Smooth muscle cell (in vitro differentiated cells): Measurements from ENCODE around the gene MADCAM1. TPM values are rescaled to one million over a fixed set of nuclear protein-coding genes. Genes with fewer than 3 reads are reported as not detected.
A peak's percentile ranks its signal among the peaks of the same experiment; 100 is the strongest.

Source experiments
- DNase-seq: peaks from one replicate; lab custom pipeline; 2025; ENCODE audit not compliant: unreplicated experiment; lab: John Stamatoyannopoulos, UW
- H2AFZ ChIP-seq: fragments of 200-600 bp; sonication (generic); 2 replicates; pipeline ENCODE4 v1.6.0; 2016; ENCODE audit warnings: antibody characterized with exemption, low read depth, mild to moderate bottlenecking
- H3F3A ChIP-seq: fragments of 200-600 bp; sonication (generic); 2 replicates; pipeline ENCODE4 v1.6.0; 2017; ENCODE audit warnings: antibody characterized with exemption, low read depth
- H3K27ac ChIP-seq: fragments of 200-600 bp; sonication (generic); 2 replicates; pipeline ENCODE4 v1.5.1; 2016; ENCODE audit warnings: low read depth, mild to moderate bottlenecking
- H3K27me3 ChIP-seq: fragments of 200-600 bp; sonication (generic); 2 replicates; pipeline ENCODE4 v1.6.1; 2016; ENCODE audit warnings: low read depth, mild to moderate bottlenecking
- H3K36me3 ChIP-seq: fragments of 200-600 bp; sonication (generic); 2 replicates; pipeline ENCODE4 v1.5.1; 2016; ENCODE audit warnings: low read depth
- H3K4me1 ChIP-seq: fragments of 200-600 bp; sonication (generic); 2 replicates; pipeline ENCODE4 v1.5.1; 2016; ENCODE audit warnings: low read depth
- H3K4me2 ChIP-seq: fragments of 200-600 bp; sonication (generic); 2 replicates; pipeline ENCODE4 v1.6.0; 2016; ENCODE audit warnings: mild to moderate bottlenecking
- H3K4me3 ChIP-seq: fragments of 200-600 bp; sonication (generic); 2 replicates; pipeline ENCODE4 v1.5.1; 2016; ENCODE audit warnings: mild to moderate bottlenecking
- H3K79me2 ChIP-seq: fragments of 200-600 bp; sonication (generic); 2 replicates; pipeline ENCODE4 v1.6.0; 2016; ENCODE audit warnings: low read depth, mild to moderate bottlenecking
- H3K9ac ChIP-seq: fragments of 200-600 bp; sonication (generic); 2 replicates; pipeline ENCODE4 v1.6.0; 2016; ENCODE audit warnings: low read depth
- H3K9me3 ChIP-seq: fragments of 200-600 bp; sonication (generic); replicated peaks from 2 replicates; pipeline ENCODE4 v1.5.1; 2016; ENCODE audit warnings: low read depth
- H4K20me1 ChIP-seq: fragments of 200-600 bp; sonication (generic); 2 replicates; pipeline ENCODE4 v1.6.0; 2016; ENCODE audit warnings: low read depth
- CTCF ChIP-seq: fragments of 200-600 bp; sonication (generic); IDR thresholded peaks from 2 replicates; pipeline ENCODE4 v1.5.1; 2017; ENCODE audit warnings: borderline replicate concordance, mild to moderate bottlenecking, antibody characterized with exemption; ENCODE audit not compliant: insufficient read depth, poor library complexity, severe bottlenecking
- WGBS: methylation state at CpG from one replicate; pipeline ENCODE4 v1.1.7; 2016; ENCODE audit warnings: low lambda C conversion rate; 5-methylcytosine and 5-hydroxymethylcytosine counted together
- polyA plus RNA-seq: library from polyadenylated mRNA; unstranded; fragments of >200 nt; fragmentation: Nextera tagmentation; extraction: Ambion mirVana; gene quantifications from 2 replicates; pipeline ENCODE4 v1.2.1, GENCODE V29; 2016
- total RNA-seq: library from RNA; depleted of rRNA; stranded (reverse); fragments of >200 nt; gene quantifications from 2 replicates; pipeline ENCODE4 v1.2.3, GENCODE V29; 2014

Gene MADCAM1
- total and polyA plus RNA-seq, 2 experiments from 2014 or later, result not detected

DNA sequence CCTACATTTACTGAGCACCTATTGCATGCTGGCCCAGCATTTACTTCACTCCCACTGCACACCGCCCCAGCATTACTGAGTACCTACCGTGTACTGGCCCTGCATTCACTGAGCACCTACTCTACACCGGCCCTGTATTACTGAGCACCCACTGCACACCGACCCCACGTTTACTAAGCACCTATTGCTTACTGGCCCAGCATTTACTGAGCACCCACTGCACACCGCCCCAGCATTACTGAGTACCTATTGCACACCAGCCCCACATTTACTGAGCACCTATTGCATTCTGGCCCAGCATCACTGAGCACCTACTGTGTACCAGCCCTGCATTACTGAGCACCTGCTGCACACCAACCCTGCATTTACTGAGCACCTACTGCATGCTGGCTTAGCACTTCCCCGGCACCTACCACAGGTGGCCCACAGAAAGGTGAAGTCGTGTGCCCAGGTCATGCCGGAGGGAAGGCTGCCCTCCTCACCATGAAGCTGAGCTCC lies 17.9 kb downstream of the MADCAM1 start:
- no peak for TF ChIP-seq CTCF
- H3K4me3 ChIP-seq, result no peak overlapping the region
- H3K9ac ChIP-seq, result no peak overlapping the region
- H3K79me2 ChIP-seq, result peaks cover 2% of the 10 kb centered on the region
- H3F3A ChIP-seq, result peaks cover 9% of the 10 kb centered on the region
- 97% methylated on average over 9 of the region's 9 CpGs for WGBS
- no peaks in the 10 kb centered on the region for H3K27me3 ChIP-seq
- peaks cover 16% of the 10 kb centered on the region for H3K4me1 ChIP-seq
- no peaks in the 10 kb centered on the region for H4K20me1 ChIP-seq
- H3K27ac ChIP-seq, result no peak overlapping the region
- H2AFZ ChIP-seq, result no peak overlapping the region
- no peak overlapping the region for H3K4me2 ChIP-seq
- DNase-seq, result no peak
- no peaks in the 10 kb centered on the region for H3K9me3 ChIP-seq
- H3K36me3 ChIP-seq, result no peaks in the 10 kb centered on the region

GRCh38 chr19:517721-518597 lies 21.7 kb downstream of the MADCAM1 start:
- H3K4me1 ChIP-seq, result peaks cover 6% of the 10 kb centered on the region
- no CpG with 5 or more reads among the region's 10 CpGs for WGBS
- no peak overlapping the region for H3K4me2 ChIP-seq
- no peaks in the 10 kb centered on the region for H3K36me3 ChIP-seq
- peaks cover 4% of the 10 kb centered on the region for H3F3A ChIP-seq
- H3K9me3 ChIP-seq, result no peaks in the 10 kb centered on the region
- H2AFZ ChIP-seq, result no peak overlapping the region
- TF ChIP-seq CTCF, result no peak
- DNase-seq, result peak; percentile 56
- H3K27ac ChIP-seq, result no peak overlapping the region
- H3K9ac ChIP-seq, result no peak overlapping the region
- H3K27me3 ChIP-seq, result no peaks in the 10 kb centered on the region
- no peaks in the 10 kb centered on the region for H4K20me1 ChIP-seq
- H3K4me3 ChIP-seq, result no peak overlapping the region
- H3K79me2 ChIP-seq, result no peaks in the 10 kb centered on the region

DNA sequence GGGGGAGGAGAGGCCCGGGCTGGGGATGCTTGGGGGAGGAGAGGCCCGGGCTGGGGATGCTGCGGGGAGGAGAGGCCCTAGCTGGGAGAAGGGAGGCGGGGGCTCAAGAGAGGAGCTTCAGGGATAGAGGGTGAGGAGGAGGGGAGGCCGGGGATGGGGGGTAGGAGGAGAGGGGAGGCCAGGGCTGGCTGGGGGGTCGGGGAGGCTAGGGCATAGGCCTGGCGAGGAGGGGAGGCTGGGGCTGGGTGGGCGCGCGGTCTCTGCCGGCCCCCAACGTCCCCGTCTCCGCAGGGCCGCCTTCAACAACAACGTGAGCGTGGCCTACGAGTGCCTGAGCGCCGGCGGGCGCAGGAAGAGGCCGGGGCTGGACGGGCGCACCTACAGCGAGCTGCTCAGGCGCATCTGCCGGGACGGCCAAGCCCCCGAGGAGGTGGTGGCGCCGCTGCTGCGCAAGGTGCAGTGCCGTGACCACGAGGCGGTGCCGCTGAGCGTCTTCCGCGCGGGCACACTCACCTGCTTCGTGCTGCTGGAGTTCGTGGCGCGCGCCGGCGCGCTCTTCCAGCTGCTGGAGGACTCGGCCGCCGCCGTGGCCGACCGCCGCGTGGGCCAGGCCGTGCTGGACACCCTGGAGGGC lies 22.4 kb downstream of the MADCAM1 start:
- H3K4me1 ChIP-seq, result peaks cover 6% of the 10 kb centered on the region
- peak overlapping the region; percentile 43 for H3K4me2 ChIP-seq
- no peak overlapping the region for H3K4me3 ChIP-seq
- H3K36me3 ChIP-seq, result no peaks in the 10 kb centered on the region
- no peaks in the 10 kb centered on the region for H3K27me3 ChIP-seq
- H4K20me1 ChIP-seq, result no peaks in the 10 kb centered on the region
- 34% methylated on average over 29 of the region's 58 CpGs for WGBS
- peaks cover 4% of the 10 kb centered on the region for H3F3A ChIP-seq
- H3K27ac ChIP-seq, result no peak overlapping the region
- no peaks in the 10 kb centered on the region for H3K9me3 ChIP-seq
- no peak overlapping the region for H3K9ac ChIP-seq
- no peak for TF ChIP-seq CTCF
- no peak overlapping the region for H2AFZ ChIP-seq
- no peak for DNase-seq
- H3K79me2 ChIP-seq, result no peaks in the 10 kb centered on the region
